HG03457 (cell line): Measurements from ENCODE around the gene LMAN2L.

Experiments used
- ATAC-seq: cut with Tn5 transposase; IDR thresholded peaks from one replicate; pipeline ENCODE4 v1.9.1; 2021; ENCODE audit warnings: moderate number of reproducible peaks; ENCODE audit not compliant: unreplicated experiment

LMAN2L gene

DNA sequence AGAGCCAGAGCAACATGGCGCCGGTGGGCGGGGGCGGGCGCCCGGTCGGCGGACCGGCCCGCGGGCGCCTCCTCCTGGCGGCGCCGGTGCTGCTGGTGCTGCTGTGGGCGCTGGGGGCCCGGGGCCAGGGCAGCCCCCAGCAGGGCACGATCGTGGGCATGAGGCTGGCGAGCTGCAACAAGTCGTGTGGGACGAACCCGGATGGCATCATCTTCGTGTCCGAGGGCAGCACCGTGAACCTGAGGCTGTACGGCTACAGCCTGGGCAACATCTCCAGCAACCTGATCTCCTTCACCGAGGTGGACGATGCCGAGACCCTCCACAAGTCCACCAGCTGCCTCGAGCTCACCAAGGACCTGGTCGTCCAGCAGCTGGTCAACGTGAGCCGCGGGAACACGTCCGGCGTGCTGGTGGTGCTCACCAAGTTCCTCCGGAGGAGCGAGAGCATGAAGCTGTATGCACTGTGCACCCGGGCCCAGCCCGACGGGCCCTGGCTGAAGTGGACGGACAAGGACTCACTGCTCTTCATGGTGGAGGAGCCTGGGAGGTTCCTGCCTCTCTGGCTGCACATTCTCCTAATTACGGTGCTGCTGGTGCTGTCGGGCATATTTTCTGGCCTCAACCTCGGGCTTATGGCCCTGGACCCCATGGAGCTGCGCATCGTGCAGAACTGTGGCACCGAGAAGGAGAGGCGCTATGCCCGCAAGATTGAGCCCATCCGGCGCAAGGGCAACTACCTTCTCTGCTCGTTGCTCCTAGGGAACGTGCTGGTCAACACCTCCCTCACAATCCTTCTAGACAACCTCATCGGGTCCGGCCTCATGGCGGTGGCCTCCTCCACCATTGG is 21.3 kb upstream of the LMAN2L start:
- ATAC-seq: peak; percentile 4

DNA sequence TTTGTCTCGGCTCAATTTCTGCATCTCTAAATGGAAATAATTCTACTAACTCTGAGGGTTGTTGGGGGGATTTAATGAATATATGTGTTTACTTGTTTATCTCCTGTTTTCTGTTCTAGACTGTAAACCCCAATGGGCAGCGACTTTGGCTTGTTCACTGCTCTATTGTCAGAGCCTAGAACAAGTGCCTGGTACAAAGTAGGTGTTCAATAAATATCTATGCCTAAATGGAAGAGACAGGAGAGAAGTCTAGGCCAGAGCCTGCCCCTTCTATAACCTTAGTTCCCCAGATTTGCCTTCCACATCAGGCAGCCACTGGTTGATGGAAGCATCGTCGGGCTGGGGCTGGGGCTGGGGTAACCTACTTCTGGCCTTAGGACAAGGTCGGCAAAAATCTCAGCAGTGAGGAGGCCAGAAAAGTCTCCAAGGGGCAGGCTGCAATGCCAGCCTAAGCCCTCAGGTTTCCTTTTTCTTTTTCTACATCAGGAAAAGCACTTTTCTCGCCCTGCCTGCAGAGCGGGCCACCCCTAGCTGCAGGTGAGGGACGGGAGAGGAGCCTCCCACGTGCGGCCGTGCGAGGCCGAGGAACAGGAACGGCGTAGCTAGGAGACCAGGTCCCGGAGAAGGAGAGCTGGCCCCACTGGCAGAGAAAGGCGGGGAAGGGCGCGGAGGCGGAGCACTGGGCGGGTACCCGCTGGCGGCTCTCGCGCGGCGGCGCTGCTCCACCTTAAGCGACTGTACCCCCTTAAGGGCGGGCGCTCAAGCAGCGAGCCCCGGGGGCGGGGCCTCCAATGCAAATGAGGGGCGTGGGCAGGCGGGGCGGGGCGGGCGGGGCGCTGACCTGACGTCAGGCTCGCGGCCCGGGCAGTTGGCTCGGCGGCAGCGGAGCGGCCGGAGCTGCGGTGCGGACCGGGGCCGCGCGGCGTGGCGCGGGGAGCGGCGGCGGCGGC is 20.4 kb upstream of the LMAN2L start, which contains the start of gene CNNM4:
Gene CNNM4 (plus strand): TSS at position 867 of the 950 bp plus-strand sequence. CDS start 98 bp downstream, outside the sequence.
- ATAC-seq: peak; percentile 59

DNA sequence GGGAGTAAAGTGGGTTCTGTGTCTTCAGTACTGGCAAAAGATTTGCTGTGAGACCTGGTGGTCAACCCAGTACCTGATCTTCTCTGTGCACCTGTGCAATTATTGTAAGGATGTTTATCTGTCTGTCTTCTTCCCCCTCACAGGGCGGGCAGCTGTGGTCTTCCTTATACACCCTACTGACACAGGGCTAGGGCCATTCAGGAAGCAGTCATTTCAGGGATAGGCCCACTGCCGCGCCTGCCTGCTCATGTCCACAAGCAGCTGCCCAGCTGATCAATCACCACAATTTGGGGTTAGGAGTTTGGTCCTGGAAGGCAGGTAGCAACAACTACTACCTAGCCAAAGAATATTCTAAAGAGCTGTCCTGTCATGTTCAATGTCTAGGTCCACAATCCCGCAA is 19.7 kb upstream of the LMAN2L start:
- ATAC-seq: no peak

DNA sequence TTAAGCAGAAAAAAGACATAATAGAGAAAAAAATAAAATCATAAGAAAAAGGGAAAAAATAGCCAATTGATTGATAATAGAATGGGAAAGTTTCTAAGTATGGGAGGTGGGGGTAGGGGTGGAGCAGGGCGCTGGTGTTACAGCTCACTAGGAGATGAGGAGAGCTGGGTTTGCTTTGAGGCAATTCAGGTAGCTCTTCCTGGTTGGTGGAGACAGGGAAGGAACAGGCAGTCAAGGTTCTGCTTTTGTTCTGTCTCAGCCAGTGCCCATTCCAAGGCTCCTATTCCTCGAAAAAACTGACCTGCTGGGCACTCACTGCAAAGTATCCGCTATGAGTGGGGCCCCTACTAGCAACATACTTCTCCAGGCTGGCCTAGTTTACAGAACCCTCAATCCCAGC is 19.1 kb upstream of the LMAN2L start:
- no peak for ATAC-seq

DNA sequence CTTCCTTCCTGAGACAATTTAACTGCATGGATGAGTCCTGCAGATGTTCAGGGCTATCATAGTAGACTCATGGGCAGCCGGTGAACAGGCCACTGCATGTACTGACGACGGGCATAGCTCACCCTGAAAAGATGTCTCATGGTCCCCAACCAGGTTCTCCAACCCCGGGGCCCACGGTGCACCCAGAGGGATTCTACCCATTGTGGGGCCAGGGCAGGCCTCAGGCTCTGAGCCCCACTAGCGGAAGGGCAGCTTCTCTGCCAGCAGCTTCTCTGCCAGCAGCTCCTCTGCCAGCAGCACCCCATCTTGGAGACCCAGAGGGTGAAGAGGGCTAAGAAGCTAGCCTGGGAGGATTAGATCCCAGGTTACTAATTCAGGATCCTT is 17.6 kb upstream of the LMAN2L start:
- ATAC-seq: no peak

DNA sequence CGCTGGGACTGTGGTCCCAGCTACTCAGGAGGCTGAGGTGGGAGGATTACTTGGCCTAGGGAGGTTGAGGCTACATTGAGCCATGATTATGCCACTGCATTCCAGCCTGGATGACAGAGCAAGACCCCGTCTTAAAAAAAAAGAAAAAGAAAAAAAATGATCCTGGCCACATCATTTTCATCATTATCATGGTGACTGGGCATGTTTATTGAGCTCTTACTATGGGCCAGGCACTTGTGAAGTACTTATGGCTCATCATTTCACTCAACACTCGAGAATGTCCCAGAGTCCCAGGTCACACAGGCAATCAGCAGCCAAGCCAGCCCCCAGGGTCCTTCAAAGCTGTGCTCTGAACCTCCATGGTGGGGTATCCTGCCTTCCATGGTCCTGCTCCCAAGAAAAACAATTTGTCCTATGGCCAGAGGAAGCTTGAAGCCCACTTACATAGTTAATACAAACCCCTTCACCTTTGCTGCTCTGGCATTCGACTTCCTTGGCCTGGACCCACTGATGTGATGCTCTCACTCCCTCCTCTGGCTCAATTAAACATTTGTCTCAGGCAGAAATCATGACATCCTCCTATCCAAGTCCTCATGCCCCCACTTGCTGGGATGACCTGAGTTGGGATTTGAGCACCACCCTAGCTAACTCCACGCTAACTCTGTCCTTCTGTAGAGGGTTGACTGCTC is 17.1 kb upstream of the LMAN2L start:
- ATAC-seq: no peak

DNA sequence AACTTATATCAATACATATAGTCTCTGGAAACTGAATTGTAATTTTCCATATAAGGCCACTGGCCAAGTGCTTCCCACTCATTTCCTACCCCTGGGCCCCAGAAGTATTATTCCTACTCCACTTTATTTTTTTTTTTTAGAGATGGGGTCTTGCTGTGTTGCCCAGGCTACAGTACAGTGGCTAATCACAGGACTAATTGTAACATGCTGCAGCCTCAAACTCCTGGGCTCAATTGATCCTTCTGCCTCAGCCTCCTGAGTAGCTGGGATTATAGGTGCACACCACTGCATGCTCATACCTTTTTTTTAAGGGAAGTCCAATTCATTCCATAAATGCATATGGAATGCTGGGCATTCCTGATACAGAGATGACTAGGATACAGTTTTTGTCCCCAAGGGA is 14.5 kb upstream of the LMAN2L start:
- ATAC-seq: no peak

DNA sequence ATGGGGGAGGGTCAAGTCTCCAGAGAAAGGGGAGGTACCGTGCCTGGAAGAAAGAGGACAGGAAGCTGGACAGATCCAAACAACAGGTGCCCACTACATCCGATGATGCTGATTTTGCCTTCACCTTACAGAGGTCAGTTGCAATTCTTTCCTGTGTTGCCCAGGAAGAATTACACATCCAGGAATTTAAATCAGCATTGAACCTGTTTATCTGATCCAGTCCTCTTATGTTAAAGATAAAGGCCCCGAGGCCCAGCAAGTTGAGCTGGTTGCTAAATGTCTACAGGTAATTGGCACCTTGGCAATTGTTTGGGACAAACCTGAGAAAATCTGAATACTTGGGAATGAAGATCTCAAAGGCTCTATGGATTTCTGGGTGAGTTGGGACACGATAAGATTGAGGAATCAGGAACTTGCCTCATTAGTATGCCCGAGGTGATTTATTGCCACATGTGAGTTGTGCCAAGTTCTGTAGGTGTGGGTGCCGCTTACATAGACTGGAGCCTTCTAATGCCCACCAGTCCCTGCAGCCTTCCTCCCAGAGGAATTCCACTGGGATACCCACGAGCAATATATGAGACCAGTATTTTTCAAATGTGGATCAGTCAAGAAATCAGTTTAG is 13.9 kb upstream of the LMAN2L start:
- no peak for ATAC-seq

DNA sequence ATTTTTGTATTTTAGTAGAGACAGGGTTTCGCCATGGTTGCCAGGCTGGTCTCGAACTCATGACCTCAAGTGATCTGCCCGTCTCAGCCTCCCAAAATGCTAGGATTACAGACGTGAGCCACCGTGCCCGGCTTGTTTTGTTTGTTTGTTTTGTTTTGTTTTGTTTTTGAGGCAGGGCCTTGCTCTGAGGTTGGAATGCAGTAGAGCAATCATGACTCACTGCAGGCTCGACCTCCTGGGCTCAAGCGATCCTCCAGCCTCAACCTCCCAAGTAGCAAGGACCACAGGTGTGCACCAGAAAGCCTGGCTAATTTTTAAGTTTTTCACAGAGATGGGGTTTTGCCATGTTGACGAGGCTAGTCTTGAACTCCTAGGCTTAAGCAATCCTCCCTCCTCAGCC is 11.9 kb upstream of the LMAN2L start:
- ATAC-seq: no peak

DNA sequence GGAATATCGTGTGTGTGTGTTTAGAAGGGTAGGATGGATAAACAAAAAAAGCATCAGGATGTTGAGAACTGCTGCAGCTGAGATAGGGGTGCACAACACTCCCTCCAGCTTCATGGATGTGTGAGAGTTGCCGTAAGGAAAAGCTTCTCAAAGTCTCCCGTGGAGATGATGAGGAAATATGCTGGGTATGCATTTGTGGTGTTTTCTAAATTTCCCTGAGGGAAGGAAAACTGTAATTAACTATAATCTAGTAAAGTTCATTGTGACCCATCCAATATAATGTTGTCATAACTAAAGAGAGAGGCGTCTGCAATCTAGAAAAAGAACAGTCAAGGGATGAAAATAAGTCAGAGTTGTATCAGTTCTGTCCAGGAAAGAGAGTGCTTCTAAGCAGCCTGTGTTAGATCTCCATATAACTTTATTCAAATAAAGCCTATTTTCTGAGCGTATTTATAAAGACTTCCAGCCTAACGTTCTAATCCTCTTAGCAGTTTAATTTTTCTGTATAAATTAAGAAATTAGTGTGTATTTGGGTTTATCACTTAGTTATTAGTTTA is 7.3 kb upstream of the LMAN2L start:
- no peak for ATAC-seq

DNA sequence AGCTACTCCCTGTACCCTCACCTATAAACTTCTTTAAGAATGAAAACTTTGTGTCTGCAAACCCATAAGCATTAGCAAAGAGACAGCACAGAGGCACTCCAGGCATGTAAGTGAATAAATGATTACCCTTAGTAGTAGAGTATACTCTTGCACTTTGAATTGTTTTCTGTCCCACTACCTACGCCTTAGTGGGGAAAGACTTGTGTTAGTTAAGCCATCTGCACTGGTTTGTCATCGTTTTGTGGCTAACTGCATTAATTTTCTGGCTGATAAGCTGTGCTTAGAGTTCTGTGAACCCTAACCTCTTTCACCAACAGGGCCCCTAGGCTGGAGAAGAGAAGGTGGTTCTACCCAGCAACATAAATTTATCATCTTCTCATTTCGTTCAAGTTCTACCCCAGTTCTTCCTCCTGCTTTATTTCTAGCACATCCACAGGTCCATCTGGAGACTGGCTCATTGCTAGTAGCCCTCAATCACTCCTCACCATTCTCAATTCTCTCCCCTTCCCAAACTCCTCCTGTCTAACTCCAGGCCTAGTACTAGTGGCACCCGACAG is 710 bp downstream of the LMAN2L start:
- ATAC-seq: no peak

DNA sequence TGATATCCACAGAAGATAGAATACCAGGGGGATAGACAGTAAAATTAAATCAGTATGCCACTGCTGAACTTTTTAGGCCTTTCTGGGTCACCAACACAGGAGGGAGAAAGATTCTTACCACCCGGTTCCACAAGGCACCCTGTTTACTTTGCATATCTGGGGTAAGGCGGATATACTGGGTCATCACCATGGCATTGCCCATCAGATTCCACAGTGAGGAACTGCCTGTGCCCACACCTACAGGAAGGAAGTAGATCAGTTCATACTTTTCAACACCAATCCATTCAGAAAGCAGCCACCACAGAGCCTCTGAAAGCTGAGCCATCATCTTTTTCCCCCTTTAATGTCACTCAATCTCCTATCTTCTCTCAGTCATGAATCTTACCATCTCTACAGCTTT is 2.0 kb downstream of the LMAN2L start:
- no peak for ATAC-seq

DNA sequence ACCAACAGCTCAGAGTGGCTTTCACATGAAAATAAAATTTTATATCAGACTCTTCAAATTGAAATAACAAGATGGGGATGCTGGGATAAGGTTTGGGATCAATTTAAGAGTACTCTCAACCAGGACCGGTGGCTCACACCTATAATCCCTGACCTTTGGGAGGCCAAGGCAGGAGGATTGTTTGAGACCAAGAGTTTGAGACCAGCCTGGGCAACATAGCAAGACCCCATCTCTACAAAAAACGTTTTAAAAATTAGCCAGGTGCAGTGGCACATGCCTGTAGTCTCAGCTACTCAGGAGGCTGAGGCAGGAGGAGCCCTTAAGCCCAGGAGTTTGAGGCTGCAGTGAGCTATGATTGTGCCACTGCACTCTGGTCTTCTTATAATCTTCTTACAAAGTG is 2.6 kb downstream of the LMAN2L start:
- ATAC-seq: no peak

DNA sequence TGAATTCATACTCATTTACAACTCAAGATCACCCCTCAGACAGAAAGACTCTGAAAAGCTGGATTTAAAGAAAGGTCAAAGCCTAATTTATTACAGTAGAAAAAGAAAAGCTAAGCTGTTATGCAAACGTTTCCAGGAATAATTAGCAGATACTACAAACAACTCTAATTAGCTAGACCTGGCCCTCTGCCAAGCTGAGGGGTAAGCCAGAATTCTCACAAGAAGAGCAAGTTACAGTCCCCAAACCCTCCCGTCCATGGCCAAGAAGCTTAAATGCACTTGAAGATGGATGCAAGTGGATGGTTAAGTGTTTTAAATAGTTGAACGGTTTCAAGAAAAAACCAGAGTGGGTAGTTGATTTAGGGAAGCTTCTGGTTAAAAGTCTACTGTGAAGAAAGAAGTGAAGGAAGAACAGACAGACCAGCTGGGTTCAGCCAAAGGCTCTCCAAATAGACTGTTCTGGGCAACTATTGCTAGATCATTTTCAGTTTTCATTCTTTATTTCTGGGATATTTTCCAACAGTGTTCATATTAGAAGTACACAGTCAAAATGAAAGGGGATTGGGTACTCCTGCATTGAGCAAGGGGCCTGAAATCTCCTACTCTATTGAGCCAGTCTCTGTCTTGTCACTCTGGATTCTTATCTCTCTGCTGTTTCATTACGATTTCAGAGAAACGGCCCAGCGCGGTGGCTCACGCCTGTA is 4.8 kb downstream of the LMAN2L start:
- no peak for ATAC-seq

DNA sequence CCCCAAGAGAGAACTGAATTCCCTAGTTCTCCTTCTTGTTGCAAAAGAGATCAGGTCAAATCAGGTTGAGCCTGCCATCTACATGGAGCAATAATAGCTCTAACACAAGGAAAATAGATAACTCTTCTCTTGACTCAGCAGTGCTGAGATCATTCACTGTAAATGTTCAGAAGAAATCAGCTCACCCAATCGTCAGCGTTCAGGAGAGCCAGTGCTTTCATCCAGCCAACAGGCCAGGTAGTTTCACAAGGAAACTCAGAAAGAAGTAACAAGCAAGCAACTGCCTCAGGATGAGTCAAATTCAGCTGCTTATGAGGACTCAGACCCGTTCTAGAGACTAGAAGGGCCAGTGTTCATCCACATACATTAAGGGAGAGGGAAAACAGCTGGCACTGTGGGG is 5.9 kb downstream of the LMAN2L start:
- no peak for ATAC-seq

DNA sequence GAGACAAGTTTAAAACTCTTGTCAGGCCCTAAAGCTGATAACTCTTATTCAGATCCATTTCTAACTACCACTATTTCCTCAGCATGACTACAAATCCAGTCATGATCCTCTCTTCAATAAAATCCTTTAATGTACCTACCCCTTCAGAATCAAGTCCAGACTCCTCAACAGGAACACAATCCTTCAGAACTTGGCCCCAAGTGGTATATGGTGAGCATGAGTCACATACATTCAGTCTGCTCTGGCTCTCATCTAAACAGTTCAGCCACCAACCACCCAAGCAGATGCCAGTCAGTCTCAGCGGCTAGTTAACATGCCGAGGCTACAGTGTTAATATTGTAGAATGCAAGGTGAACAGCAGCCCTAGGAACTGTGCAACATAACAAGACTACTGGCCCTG is 9.7 kb downstream of the LMAN2L start:
- no peak for ATAC-seq

DNA sequence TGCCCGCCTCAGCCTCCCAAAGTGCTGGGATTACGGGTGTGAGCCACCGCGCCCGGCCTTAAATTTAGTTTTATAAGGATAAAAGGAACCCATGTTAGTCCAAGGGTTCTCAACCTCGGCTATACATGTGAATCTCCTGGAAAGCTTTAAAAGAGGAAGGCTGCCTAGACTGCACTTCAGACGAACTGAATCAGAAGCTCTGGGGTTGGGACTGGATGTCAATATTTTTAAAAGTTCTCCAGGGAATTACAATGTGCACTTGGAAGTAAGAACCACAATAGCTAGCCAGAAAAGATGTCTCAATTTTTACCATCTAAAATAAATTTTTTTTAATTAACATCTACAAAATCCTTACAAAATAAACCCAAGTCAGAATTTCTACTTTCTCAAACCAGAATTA is 10.1 kb downstream of the LMAN2L start:
- ATAC-seq: no peak

DNA sequence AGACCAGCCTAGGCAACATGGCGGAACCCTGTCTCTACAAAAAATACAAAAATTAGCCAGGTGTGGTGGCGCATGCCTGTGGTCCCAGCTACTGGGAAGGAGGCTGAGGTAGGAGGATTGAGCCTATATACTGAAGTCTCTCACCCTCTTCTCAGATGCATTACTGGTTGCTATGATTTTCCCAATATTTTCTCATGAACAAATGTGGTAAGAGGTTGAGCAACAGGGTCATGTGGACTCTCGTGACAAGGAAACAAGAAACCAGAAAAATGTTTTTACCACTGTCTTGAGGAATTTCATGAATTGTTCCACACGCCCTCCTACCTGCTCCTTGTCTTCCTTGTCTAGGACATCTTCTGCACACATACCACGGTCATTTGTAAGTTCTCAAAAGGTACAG is 12.4 kb downstream of the LMAN2L start:
- no peak for ATAC-seq

DNA sequence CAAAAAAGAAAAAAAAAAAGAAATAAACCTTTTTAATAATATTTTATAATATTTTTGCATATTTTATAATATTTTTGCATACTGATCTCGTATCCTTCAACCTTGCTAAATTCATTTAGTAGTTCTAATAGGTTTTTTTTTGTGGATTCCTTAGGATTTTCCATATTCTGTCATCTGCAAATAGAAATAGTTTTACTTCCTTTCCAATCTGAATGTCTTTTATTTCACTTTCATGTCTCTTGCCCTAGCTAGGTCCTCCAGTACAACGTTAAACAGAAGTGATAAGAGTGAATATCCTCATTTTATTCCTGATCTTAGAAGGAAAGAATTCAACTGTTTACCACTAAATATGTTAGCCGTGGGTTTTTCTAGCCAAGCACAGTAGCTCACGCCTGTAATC is 13.7 kb downstream of the LMAN2L start:
- no peak for ATAC-seq

DNA sequence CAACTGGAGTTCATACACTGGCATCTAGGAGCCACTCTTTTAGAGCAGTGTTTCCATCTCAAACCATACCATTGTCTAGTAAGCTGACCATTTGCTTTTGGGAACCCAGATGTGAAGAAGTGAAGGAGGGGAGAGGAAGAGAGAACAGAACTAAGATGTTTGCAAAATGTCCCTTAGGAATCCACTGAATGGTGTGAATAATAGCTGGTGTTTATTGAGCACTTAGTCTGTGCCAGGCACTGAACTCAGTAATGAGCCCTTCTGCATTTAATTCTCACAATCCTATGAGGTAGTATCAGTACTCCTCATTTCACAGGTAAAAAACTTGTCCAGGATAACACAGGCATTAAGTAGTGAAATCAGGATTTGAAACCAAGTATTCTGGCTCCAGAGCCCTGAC is 23.5 kb downstream of the LMAN2L start:
- no peak for ATAC-seq
